Body of pancreas (tissue), 4 donors: ENCODE results near the gene CACNA1S. TPM values are rescaled to one million over a fixed set of nuclear protein-coding genes. Genes with fewer than 3 reads are reported as not detected.

Experiments
- ATAC-seq: fragments of 150-250 bp; one replicate; pipeline ENCODE4 v1.9.1; 2016
- DNase-seq, 4 donors: peaks; one replicate each; pipeline ENCODE4 v3.0.0-alpha.2; 2019
- H3K27ac ChIP-seq, 4 donors: fragments of 200-600 bp; sonication (generic); 1 replicate in 3 of 4; 2 replicates in 1 of 4; pipeline versions ENCODE4 v1.5.1 to v1.6.1; 2016 to 2019; ENCODE audit warnings: mild to moderate bottlenecking in 1 of 4, mixed read lengths in 1 of 4, moderate library complexity in 1 of 4
- H3K27me3 ChIP-seq, 2 donors: fragments of 200-600 bp; sonication (generic); one replicate each; pipeline ENCODE4 v1.6.0; 2016; ENCODE audit warnings: mild to moderate bottlenecking in 1 of 2
- H3K36me3 ChIP-seq, 2 donors: fragments of 200-600 bp; sonication (generic); replicated peaks in 1 of 2; 2 replicates each; pipeline ENCODE4 v1.5.1; 2016; ENCODE audit warnings: low read depth in 2 of 2; ENCODE audit not compliant: insufficient read depth in 1 of 2
- H3K4me1 ChIP-seq: fragments of 200-600 bp; sonication (generic); one replicate; pipeline ENCODE4 v1.6.0; 2016
- H3K4me3 ChIP-seq, 2 donors: fragments of 200-600 bp; sonication (generic); 1 replicate in 1 of 2; 2 replicates in 1 of 2; pipeline ENCODE4 v1.5.1; 2016 to 2019
- H3K9me3 ChIP-seq, 3 donors: fragments of 200-600 bp; sonication (generic); 1 replicate in 2 of 3; 2 replicates in 1 of 3; pipeline ENCODE4 v1.5.1; 2016
- POLR2A ChIP-seq, 3 donors: fragments of 450-650 bp; IDR thresholded peaks; one replicate each; pipeline ENCODE4 v1.6.1; 2016; ENCODE audit warnings: antibody characterized with exemption in 3 of 3, mild to moderate bottlenecking in 2 of 3
- WGBS, 2 donors: methylation state at CpG; one replicate each; pipeline ENCODE4 v1.1.5; 2017; 5-methylcytosine and 5-hydroxymethylcytosine counted together
- intact Hi-C: fragments of 100-400 bp; cut with DNase I; formaldehyde crosslinking; loops from one replicate; pipeline ENCODE4 v1.15.1; 2023
- total RNA-seq, 2 donors: library from RNA; depleted of rRNA; stranded (reverse); fragments of >200 nt; gene quantifications; one replicate each; pipeline ENCODE4 v1.1.0, GENCODE V29; 2016
- TF ChIP-seq, protein P1 (sequence below), 7 experiments: fragments of 450-650 bp in 4 of 7; fragments of 200-600 bp in 3 of 7; sonication (generic) in 3 of 7; IDR thresholded peaks; one replicate each; pipeline ENCODE4 v1.5.1; 2016 to 2019; ENCODE audit warnings: antibody characterized with exemption in 7 of 7

The CACNA1S gene
- under 1 TPM in 1 of 2 donors, not detected in 1; under 0.01 TPM for total RNA-seq

GRCh38 chr1:201112173-201112731 is at the start of gene CACNA1S:
TSS of gene CACNA1S (minus strand) at chr1:201112426. CDS start at chr1:201112339, 87 bp downstream.
- 80 to 84% methylated on average over 1 to 3 of the region's 9 CpGs for WGBS, 2 donors
- intact Hi-C loops, result no loop called here
- no peaks in the 10 kb centered on the region for H3K27me3 ChIP-seq
- no peak within 1 kb of the TSS for H3K27ac ChIP-seq
- no peak for TF ChIP-seq POLR2A (IDR thresholded peaks at IDR 0.05)
- TF ChIP-seq, protein P1, sequence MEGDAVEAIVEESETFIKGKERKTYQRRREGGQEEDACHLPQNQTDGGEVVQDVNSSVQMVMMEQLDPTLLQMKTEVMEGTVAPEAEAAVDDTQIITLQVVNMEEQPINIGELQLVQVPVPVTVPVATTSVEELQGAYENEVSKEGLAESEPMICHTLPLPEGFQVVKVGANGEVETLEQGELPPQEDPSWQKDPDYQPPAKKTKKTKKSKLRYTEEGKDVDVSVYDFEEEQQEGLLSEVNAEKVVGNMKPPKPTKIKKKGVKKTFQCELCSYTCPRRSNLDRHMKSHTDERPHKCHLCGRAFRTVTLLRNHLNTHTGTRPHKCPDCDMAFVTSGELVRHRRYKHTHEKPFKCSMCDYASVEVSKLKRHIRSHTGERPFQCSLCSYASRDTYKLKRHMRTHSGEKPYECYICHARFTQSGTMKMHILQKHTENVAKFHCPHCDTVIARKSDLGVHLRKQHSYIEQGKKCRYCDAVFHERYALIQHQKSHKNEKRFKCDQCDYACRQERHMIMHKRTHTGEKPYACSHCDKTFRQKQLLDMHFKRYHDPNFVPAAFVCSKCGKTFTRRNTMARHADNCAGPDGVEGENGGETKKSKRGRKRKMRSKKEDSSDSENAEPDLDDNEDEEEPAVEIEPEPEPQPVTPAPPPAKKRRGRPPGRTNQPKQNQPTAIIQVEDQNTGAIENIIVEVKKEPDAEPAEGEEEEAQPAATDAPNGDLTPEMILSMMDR (IDR thresholded peaks at IDR 0.05), result no peak
- H3K4me1 ChIP-seq, result peaks cover 16% of the 10 kb centered on the region
- DNase-seq (no peak), ATAC-seq (no peak)
- H3K36me3 ChIP-seq, result no peaks in the 10 kb centered on the region
- H3K9me3 ChIP-seq, result no peaks in the 10 kb centered on the region
- H3K4me3 ChIP-seq, result no peak within 1 kb of the TSS

- ATAC-seq (no peak), DNase-seq (no peak)
- intact Hi-C loops, result no loop called here
- no peak for TF ChIP-seq POLR2A (IDR thresholded peaks at IDR 0.05)
- TF ChIP-seq, protein P1 (IDR thresholded peaks at IDR 0.05), result no peak
- Histone ChIP-seq H3K4me1 (peaks cover 14% of the 10 kb centered on the region), H3K27ac (no peak overlapping the region), H3K27me3 (no peaks in the 10 kb centered on the region), H3K36me3 (no peaks in the 10 kb centered on the region), H3K9me3 (no peaks in the 10 kb centered on the region), H3K4me3 (no peak overlapping the region)
- 85 to 98% methylated on average over 2 of the region's 2 CpGs for WGBS, 2 donors
These were observed 45.7 kb upstream of the CACNA1S start for GRCh38 chr1:201157949-201158348.

- peaks cover 17% of the 10 kb centered on the region for H3K4me1 ChIP-seq
- no peak overlapping the region for H3K4me3 ChIP-seq
- no peak overlapping the region for H3K27ac ChIP-seq
- intact Hi-C loops, result no loop called here
- no peaks in the 10 kb centered on the region for H3K9me3 ChIP-seq
- H3K27me3 ChIP-seq, result no peaks in the 10 kb centered on the region
- no peak for DNase-seq
- H3K36me3 ChIP-seq, result no peaks in the 10 kb centered on the region
- no peak for TF ChIP-seq POLR2A (IDR thresholded peaks at IDR 0.05)
- TF ChIP-seq, protein P1 (IDR thresholded peaks at IDR 0.05), result no peak
- no peak for ATAC-seq
These were observed 44.6 kb upstream of the CACNA1S start for GRCh38 chr1:201156819-201157218.

DNA sequence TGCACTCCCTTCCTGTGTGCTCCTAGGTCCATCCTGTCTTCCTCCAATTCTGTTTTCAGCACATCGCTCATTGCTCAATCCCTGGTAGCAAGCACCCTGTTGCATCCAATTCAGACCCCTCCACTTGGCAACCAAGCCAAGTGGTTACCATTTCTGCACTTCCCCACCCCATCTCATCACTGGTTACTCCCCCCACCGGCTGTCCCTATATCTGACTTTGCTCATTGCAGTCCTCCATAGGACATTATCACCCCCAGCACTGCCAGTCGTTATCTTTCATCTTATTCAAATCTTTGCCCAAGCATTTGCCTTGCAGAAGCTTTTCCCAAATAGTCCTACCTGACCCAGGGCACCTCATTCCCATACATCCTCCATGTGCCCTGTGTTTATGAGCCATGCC is 44.1 kb upstream of the CACNA1S start:
- Histone ChIP-seq H3K4me3 (no peak overlapping the region), H3K9me3 (no peaks in the 10 kb centered on the region), H3K27ac (no peak overlapping the region), H3K4me1 (peaks cover 17% of the 10 kb centered on the region), H3K36me3 (peaks cover 0 to under 1% of the 10 kb centered on the region in 2 donors), H3K27me3 (no peaks in the 10 kb centered on the region)
- intact Hi-C loops, result no loop called here
- no peak for ATAC-seq
- WGBS, 2 donors, result 76 to 82% methylated on average over 3 of the region's 3 CpGs
- no peak for DNase-seq
- TF ChIP-seq, protein P1 (IDR thresholded peaks at IDR 0.05), result no peak
- no peak for TF ChIP-seq POLR2A (IDR thresholded peaks at IDR 0.05)

- H3K4me1 ChIP-seq, result peaks cover 17% of the 10 kb centered on the region
- peaks cover 0 to 5% of the 10 kb centered on the region in 2 donors for H3K36me3 ChIP-seq
- no peaks in the 10 kb centered on the region for H3K27me3 ChIP-seq
- DNase-seq (no peak), ATAC-seq (no peak)
- H3K9me3 ChIP-seq, result no peaks in the 10 kb centered on the region
- WGBS, 2 donors, result 84 to 89% methylated on average over 2 of the region's 2 CpGs
- H3K27ac ChIP-seq, result no peak overlapping the region
- intact Hi-C loops, result no loop called here
- TF ChIP-seq POLR2A (IDR thresholded peaks at IDR 0.05), result no peak
- TF ChIP-seq, protein P1 (IDR thresholded peaks at IDR 0.05), result no peak
- no peak overlapping the region for H3K4me3 ChIP-seq
These were observed 43.1 kb upstream of the CACNA1S start for GRCh38 chr1:201155354-201155753.
